GM18505 (cell line): ENCODE data around the gene GPR142.

Source experiments
- ATAC-seq: cut with Tn5 transposase; IDR thresholded peaks from one replicate; pipeline ENCODE4 v1.9.1; 2021; ENCODE audit not compliant: unreplicated experiment
- POLR2A ChIP-seq: IDR thresholded peaks from 4 replicates; pipeline ENCODE4 v1.6.1; 2011; ENCODE audit warnings: borderline replicate concordance; ENCODE audit not compliant: insufficient read depth, insufficient read length; ENCODE audit errors: extremely low read depth

The GPR142 gene

DNA sequence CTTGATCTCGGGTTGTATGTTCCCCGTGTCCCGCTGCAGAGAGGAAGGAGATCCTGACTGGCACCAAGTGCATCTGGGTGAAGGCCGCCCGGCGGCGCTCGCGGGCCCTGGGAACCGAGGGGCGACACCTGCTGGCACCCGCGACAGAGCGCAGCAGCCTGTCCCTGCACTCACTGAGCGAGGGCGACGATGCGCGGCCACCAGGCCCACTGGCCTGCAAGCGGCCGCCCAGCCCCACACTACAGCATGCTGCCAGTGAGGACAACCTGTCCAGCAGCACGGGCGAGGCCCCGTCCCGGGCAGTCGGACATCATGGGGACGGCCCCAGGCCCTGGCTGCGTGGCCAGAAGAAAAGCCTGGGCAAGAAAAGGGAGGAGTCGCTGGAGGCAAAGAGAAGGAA, 13.2 kb upstream of the GPR142 start:
- TF ChIP-seq POLR2A = no peak
- ATAC-seq = no peak

DNA sequence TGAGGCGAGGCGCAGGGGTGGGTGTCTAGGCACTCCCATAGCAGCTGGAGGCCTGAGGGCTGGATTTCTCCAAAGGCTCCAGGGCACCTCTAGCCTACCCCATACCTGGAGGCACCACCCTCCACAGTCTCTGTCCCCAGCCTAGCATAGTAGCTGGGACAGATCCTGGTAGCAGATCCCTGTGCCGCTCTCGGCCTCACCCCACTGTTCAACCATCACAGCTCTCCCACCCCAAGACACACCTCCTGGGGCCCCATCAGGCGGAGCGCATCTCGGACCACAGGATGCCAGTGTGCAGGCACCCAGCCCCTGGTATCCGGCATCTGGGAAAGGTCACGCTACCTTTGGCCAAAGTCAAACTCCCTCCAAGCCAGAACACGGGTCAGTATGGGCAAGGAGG, 12.7 kb upstream of the GPR142 start:
- TF ChIP-seq POLR2A = no peak
- ATAC-seq = no peak

DNA sequence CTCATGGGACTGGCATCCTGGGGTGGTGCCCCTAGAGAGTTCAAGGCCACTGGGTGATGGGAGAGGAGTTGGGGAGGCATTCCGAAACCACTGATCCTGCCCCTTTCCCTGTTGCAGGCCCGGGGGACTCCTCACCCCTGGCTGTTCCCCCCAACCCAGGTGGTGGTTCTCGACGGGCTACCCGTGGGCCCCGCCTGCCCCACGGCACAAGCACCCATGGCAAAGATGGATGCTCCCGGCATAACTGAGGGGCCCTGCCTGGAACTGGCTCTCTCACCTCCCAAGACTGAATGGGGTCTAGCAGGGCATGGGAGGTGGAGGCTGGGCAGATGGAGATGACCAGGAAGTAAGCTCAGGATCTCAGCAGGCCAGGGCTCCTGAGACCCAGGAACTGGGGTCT, 12.2 kb upstream of the GPR142 start:
- TF ChIP-seq POLR2A = no peak
- no peak for ATAC-seq

DNA sequence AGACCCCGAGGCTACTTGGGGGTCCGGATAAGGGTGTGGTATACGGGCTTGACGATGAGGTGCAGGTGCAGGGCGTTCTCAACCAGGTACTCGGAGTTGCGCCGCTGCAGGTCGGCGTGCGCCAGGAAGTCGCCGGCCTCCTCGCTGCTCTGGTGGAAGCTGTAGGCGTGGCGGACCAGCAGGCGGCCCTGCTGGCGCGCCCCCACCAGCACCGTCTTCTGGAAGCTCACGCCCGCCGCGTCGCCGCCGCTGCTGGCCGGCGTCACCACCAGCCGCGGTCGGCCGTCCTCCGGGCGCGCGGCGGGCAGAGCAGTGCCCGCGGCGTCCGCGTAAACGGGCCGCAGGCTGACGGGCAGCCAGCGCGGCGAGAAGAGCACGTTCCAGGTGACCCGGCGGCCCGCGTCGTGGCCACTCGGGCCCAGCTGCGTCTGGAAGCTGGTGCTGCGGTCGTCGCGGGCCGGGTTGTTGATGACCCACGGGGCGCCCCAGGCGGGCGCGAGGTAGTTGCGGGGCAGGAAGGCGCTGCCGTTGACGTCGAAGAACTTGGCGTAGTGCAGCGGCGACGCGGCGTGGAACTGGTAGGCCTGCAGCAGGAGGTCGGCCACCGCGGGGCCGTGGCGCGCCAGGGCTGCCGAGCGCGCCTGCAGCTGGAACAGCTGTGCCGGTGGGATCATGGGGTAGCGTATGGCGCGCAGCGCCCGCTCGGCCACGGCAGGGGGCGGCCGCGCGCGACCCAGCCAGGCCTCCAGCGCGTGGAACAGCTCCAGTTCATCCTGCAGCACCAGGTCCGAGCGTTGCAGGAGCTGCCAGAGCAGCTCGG, 10.4 kb upstream of the GPR142 start:
- no peak for ATAC-seq
- no peak for TF ChIP-seq POLR2A

DNA sequence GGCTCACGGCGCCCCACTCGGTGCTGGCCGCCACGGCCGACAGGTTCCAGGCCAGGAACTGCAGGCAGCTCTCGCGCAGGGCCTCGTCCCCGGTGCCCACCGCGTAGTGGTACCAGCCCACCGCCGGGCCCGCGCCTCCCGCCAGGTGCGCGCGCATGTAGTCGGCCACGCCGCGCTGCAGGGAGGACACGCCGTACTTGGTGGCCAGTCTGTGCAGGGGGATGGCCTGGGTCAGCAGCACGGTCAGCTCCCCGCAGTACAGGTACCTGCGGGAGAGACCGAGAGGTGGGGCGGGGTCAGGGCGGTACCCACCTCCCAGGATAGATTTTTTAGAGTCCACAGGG, 9.9 kb upstream of the GPR142 start:
- TF ChIP-seq POLR2A = no peak
- no peak for ATAC-seq

DNA sequence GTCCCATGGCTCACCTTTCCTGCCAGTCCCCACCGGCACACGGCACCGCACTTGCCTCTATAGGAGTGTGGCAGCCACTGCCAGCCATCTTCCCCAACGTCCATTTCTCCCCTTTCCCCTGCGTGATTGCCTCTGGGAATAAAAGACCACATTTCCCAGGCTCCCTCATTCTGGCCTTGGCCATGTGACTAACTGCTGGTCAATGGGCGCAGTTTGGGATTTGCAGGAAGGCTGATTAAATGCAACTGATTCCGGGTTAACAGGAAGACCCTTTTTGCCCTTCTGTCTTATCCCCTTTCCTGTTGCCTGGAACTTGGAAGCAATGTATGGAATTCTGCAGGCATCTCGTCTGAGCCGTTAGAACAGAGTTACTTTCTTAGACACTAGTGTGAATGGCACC, 8.6 kb upstream of the GPR142 start:
- no peak for ATAC-seq
- TF ChIP-seq POLR2A = no peak

DNA sequence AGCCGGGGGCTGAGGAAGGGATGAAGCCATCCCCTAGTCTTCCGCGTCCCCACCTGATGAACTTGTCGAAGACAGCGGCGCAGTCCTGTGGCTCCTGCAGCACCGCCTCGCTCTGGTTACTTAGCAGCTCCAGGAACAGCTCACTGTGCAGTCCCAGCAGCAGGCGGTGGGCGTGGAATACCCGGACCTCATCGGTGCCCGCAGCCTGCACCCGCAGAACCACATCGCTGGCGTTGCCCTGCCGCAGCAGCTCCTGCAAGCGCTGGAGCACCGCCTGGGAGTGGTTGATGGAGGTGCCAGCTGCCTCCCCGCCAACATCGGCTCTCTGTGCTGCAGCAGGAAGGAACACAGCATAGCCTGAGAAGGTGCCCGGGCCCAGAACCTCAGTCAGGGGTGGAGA, 7.4 kb upstream of the GPR142 start:
- TF ChIP-seq POLR2A = no peak
- ATAC-seq = no peak

DNA sequence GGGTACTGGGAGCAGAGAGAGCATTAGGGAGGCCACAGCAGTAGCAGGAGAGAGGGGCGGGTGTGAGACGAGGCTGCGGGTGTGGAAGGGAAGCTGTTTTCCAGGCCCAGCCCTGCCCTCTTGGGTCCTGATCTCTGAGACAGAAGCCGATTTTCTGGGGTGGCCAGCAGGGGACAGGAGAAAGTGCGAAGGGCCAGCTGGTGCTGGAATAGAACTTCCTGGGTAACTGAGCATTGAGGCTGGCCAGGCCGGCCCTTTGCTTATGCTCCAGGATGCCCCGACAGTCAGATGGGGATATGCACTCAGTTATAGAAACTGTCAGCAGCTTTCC, 6.4 kb upstream of the GPR142 start:
- ATAC-seq = no peak
- TF ChIP-seq POLR2A = no peak

DNA sequence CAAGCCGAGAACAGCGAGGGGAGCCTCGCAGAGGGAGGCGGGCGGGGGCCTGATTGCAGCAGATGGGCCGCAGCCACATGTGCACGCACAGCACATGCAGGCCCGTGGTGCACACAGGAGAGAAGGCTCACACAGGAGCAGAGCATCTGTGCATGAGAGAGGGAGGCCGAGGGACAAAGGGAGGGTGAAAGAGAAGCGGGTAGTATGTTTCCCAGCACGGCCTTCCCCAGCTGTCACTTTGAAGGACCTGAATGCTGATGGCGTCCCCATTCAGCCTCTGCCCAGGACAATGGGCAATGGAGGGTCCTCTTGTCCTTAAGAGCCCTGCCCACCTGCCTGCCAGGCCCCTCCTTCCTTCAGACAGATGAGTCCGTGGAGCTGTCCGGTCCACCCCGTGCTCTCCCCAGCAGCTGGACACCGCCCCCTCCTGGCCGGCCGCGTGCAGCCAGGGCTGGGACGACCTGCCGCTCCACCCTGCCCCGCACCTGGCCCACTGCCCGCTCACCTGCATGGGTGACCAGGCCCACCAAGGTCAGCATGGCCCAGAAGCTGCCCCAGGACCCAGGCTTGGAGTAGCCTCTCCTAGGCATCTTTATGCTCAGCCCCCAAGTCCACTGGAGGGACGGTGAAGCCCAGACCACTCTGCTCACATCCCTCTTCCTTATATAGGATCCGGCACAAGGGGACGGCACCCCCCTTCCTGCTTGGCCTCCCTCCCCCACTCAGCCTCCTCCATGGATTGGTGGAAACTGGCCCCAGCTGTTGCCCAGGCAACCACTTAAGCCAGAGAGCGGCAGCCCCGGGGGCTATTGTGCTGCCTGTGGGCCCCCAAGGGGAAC, 5.9 kb upstream of the GPR142 start, which contains the start of gene BTBD17:
Gene BTBD17, minus strand, starts transcription at position 639 of the 839 bp plus-strand sequence. Its CDS starts 49 bp downstream, at position 590.
- TF ChIP-seq POLR2A = no peak

DNA sequence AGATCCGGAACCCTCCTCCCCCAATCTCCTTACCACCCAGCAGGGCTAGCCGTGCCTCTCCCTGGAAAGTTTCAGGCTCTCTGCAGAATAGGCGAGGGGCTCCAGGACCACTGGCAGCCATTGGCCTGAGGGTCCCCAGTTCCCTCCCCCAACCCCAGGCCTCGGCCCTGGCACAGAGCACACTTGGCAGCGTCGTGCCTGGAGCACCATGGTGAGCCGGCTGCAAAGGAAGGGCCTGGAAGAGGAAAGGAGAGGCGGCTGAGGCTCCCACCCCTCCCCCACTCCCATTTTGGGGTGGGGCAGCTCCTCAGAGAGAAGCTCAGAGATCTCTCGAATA, 5.3 kb upstream of the GPR142 start:
- ATAC-seq = no peak
- no peak for TF ChIP-seq POLR2A

More for the DNA sequence above, 5.9 kb upstream of the GPR142 start, which contains the start of gene BTBD17:
- no peak for ATAC-seq

DNA sequence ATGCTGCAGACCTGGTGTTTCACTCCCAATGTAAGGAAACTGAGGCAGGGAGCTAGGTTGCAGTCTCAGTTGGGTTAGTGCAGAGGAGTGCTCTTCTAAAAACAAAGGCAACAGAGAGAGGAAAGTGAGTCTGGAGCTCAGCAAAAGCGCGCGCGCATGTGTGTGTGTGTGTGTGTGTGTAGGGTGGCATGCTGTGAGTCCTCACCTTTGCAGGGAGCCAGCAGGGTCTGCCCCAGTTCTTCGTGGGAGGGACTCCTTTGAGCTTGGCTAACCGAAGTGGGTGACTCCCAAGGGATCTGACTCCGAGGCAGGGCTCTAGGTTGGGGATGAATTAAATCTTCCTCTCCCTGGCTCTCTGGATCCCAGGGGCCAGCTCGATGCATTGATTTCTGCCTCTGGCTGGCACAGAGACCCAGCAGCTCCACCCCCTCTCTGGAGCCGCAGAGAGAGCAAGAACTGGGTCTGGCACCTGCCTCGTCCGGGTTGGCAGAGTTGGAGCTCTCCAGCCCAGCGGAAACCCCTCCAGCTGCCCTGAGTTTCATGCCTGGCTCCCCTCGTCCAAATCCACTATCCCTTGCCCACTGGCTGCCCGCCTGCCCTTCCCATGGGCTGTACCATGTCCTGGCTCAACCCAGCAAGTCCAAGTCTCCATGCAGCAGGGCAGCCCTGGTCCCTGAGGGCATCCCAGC, 4.4 kb upstream of the GPR142 start:
- TF ChIP-seq POLR2A = no peak
- no peak for ATAC-seq

DNA sequence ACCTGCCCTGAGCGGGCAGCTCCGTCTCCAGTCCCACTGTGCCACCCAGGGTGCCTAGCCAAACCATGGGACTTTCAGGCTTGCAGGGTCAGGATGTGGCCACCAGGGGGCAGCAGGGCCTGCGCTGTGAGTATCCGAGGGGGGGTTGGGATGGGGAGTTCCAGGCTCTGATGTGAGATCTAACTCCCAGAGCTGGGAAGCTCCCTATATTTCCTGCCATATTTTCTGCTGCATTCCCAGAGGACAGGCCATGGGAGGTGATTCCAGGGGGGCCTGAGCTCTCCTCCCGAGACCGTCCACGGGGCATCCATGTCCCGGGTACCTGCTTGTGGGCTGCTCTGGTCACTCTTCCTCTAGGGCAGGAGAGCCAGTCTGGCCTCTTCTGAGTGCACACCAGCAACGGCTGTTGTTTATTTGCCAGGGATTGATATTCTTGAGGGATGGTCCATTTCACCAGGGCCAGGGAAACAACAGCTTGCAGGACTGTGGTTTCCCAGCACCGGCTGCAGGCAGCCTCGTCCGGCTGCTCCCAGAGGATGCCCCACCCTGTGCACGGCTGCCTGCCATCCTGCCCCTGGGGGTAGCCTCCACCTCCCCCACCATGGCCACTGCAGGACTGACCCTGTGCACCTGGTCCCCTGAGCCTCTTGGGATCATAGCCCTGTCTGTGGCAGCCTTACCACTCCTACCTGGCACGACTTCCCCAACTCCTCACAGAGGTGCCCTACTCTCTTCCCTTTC, 1.2 kb downstream of the GPR142 start:
- no peak for ATAC-seq
- no peak for TF ChIP-seq POLR2A

DNA sequence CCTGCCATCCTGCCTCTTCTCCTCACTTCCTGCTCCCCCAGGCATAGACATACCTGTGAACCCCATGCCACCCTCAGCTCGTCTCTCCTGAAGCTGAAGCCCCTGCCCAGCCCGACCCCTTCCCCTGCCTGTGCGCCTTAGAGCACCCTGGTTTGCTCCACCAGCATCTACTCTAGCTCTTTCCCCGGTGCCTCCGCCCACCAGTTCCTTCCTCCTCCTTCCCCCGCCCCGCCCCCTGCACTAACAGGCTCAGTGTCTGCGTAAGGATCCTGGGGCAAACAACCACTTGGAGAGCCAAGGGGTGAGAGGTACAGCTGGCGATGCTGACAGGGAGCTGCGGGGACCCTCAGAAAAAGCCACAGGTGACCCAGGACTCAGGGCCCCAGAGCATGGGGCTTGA, 1.9 kb downstream of the GPR142 start:
- TF ChIP-seq POLR2A = no peak
- ATAC-seq = no peak
